GM10248 (cell line): ENCODE data around the gene TMCO2.

Experiments used
- CTCF ChIA-PET: fragments of 300-600 bp; sonication (Branson Sonifier 250); formaldehyde crosslinking; extraction: SDS; loops from one replicate; lab custom pipeline; 2021; ENCODE audit warnings: antibody characterized with exemption; lab: Yijun Ruan, JAX
- POLR2A ChIA-PET: fragments of 350-650 bp; sonication (Branson Sonifier 250); formaldehyde crosslinking; extraction: SDS; loops from one replicate; lab custom pipeline; 2020; ENCODE audit warnings: antibody characterized with exemption; lab: Yijun Ruan, JAX
- DNase-seq: peaks from one replicate; pipeline ENCODE4 v3.0.0; 2012; ENCODE audit errors: extremely low spot score
- TF ChIP-seq, protein P1 (sequence below): IDR thresholded peaks from 2 replicates; pipeline ENCODE4 v1.5.1; 2012; ENCODE audit warnings: mild to moderate bottlenecking, low read depth; ENCODE audit errors: extremely low read depth, missing control alignments, control extremely low read depth

Gene TMCO2

DNA sequence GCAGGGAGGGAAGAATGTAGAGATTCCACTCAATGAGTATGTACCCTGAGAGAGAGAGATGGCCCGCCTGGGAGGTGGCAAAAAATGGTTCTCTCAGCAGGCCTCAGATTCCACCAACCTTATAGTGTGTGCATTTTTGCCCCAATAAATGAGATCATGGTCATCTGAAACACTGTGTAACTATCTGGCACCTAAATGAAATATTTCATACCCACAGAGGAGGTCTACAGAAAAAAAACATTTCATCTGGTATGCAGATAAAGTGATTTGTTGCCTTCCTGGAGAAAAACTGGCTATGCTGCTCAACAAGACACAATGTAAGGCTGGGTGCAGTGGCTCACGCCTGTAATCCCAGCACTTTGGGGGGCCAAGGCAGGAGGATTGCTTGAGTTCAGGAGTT lies 4.9 kb downstream of the TMCO2 start:
- TF ChIP-seq, protein P1, sequence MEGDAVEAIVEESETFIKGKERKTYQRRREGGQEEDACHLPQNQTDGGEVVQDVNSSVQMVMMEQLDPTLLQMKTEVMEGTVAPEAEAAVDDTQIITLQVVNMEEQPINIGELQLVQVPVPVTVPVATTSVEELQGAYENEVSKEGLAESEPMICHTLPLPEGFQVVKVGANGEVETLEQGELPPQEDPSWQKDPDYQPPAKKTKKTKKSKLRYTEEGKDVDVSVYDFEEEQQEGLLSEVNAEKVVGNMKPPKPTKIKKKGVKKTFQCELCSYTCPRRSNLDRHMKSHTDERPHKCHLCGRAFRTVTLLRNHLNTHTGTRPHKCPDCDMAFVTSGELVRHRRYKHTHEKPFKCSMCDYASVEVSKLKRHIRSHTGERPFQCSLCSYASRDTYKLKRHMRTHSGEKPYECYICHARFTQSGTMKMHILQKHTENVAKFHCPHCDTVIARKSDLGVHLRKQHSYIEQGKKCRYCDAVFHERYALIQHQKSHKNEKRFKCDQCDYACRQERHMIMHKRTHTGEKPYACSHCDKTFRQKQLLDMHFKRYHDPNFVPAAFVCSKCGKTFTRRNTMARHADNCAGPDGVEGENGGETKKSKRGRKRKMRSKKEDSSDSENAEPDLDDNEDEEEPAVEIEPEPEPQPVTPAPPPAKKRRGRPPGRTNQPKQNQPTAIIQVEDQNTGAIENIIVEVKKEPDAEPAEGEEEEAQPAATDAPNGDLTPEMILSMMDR, result no peak
- ChIA-PET CTCF (interaction anchor here (1.2 to 1.9 kb wide), 2 partner anchors 62 to 174 kb away, joined by 3 to 4 read pairs; no protein-coding TSS in a partner anchor), POLR2A (no interaction called here)
- DNase-seq, result no peak

DNA sequence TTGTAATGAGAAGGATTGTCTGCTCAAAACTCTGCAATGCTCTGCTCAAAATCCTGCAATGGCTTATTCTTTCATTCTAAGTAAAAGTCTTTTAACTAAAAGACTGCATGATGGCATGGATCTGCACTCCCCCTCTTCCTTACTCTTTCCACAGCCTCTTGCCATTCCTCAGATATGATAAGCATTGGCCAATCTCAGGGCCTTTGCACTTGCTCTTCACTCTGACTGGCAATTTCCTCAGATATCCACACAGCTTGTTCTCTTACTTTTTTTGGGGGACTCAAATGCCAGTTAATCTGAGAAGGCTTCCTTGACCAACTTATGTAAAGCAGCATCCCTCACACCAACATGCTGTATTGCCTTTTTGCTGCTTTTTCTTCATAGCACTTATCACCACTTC lies 7.5 kb downstream of the TMCO2 start:
- DNase-seq, result no peak
- CTCF ChIA-PET, result interaction anchor here (1.4 to 2.4 kb wide), 2 partner anchors 12 to 19 kb away, joined by 3 to 11 read pairs; no protein-coding TSS in a partner anchor

DNA sequence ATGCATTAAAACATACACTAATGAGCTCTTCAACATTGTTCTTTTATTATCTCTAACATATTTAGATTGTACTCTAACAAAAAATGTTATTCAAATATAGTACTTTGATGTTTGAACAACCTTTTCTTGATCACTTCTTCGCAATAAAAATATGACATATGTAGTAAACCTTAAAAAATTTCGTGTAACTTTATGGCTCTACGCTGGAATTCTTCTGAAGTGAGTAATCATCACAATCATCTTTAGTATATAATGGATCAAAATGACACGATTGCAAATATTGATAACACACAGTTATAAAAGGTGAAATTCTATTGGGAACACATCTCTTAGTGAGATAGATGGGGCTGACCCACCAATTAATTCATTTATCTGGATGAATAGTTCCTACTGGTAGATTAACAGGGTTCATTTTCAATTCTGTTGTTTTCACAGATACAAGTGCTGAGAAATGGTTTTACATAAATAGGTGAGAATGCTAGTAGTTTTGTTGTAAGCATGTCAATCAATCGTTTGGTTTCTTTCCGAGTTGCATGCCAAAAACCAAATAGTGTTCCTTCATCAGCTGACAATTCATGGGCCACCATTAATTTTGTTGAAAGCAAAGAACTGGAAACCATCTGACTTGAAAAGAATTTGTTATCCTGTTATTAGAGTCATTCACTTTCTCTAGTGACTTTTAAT lies 8.8 kb downstream of the TMCO2 start:
- TF ChIP-seq, protein P1, result no peak
- ChIA-PET POLR2A (interaction anchor here (0.5 kb wide), 1 partner anchor 198 kb away, joined by 3 read pairs; no protein-coding TSS in a partner anchor), CTCF (interaction anchor here (0.7 to 2.4 kb wide), 8 partner anchors 10 to 223 kb away, joined by 3 to 11 read pairs (median 3); no protein-coding TSS in a partner anchor)
- DNase-seq, result no peak

More for the DNA sequence above, 7.5 kb downstream of the TMCO2 start:
- POLR2A ChIA-PET, result no interaction called here
- TF ChIP-seq, protein P1, result no peak

DNA sequence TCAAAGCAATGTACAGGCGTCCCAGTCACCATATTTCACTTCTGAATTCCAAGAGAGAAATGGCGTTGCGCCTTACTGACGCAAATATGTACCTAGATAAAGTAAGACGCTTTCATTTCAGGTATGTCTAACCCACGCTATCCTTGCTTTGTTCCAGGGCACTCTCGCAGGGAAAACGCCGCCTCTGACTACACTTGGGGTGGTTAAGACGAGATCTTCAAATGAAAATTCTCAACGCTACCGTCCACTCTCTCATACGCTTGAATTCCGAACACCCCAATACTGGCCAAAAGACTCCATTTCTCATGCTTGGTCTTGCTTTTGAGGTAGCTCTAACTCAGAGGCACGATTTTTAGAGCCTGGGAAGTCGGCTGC lies 9.6 kb downstream of the TMCO2 start:
- ChIA-PET CTCF (interaction anchor here (0.6 to 2.4 kb wide), 5 partner anchors 14 to 224 kb away, joined by 3 to 11 read pairs (median 3); no protein-coding TSS in a partner anchor), POLR2A (interaction anchor here (0.6 kb wide), 1 partner anchor 28 kb away, joined by 5 read pairs; no protein-coding TSS in a partner anchor)
- no peak for DNase-seq
- TF ChIP-seq, protein P1, result peak; percentile 2

DNA sequence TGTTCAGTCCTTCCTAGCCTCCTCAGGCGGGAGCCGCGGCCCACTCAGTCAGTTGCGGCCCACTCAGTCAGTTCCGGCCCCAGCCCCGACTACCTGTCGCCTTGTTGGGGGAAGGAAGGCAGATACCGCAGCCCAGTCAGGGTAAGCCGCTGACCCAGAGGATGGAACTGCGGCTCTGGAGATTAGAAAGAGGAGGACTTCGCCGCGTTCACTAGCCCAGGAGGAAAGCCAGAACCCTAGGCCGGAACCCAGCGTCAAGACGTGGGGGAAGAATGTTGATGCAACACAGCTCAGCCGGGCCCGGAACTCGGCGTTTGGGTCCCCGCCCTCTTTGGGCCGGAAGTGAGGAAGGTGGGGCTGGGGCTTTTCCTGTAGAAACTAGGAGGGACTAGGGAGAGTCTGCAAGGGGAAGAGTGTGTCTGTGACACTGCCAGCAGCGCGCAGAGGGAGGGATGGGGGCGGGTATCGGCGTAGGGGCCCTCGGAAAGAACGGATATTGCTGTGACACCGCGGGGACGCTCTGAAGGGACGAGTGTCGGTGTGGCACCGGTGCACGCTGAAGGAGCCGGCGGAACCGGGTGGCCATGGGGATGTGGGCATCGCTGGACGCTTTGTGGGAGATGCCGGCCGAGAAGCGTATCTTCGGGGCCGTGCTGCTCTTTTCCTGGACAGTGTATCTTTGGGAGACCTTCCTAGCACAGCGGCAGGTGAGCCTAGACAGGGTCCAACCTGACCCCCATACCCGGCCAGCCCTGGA lies 10.1 kb downstream of the TMCO2 start, which contains the start of gene ZMPSTE24:
Gene ZMPSTE24 (plus strand): TSS at position 549 of the 757 bp plus-strand sequence. CDS start 36 bp downstream, at position 585.
- TF ChIP-seq, protein P1, result no peak
- peak; percentile 91 for DNase-seq
- ChIA-PET CTCF (interaction anchor here (0.6 to 1.4 kb wide), 4 partner anchors 24 to 147 kb away, joined by 3 read pairs; no protein-coding TSS in a partner anchor), POLR2A (interaction anchor here (0.6 kb wide), 1 partner anchor 29 kb away, joined by 5 read pairs; no protein-coding TSS in a partner anchor)

DNA sequence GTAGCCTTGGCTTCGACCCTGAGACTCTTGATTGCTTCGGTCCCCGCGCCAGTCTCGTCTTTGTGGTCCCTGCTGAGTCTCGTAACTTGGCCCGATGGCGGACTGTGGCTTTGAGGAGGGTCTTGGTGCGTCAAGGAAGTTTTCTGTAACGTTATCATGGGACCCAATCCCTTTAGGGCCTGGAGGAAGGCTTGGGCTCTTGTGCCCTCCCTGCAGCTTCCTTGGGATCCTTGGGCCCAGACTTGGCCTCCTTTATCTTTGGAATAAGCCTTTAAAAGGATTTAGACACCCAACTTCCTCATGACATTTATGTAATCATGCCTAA lies 10.7 kb downstream of the TMCO2 start:
- TF ChIP-seq, protein P1, result no peak
- no peak for DNase-seq
- CTCF ChIA-PET, result interaction anchor here (1.0 to 1.3 kb wide), 2 partner anchors 11 to 58 kb away, joined by 3 to 4 read pairs; no protein-coding TSS in a partner anchor
- POLR2A ChIA-PET, result no interaction called here
